ENCODE results near the gene FLNC.

The FLNC gene, protein sequence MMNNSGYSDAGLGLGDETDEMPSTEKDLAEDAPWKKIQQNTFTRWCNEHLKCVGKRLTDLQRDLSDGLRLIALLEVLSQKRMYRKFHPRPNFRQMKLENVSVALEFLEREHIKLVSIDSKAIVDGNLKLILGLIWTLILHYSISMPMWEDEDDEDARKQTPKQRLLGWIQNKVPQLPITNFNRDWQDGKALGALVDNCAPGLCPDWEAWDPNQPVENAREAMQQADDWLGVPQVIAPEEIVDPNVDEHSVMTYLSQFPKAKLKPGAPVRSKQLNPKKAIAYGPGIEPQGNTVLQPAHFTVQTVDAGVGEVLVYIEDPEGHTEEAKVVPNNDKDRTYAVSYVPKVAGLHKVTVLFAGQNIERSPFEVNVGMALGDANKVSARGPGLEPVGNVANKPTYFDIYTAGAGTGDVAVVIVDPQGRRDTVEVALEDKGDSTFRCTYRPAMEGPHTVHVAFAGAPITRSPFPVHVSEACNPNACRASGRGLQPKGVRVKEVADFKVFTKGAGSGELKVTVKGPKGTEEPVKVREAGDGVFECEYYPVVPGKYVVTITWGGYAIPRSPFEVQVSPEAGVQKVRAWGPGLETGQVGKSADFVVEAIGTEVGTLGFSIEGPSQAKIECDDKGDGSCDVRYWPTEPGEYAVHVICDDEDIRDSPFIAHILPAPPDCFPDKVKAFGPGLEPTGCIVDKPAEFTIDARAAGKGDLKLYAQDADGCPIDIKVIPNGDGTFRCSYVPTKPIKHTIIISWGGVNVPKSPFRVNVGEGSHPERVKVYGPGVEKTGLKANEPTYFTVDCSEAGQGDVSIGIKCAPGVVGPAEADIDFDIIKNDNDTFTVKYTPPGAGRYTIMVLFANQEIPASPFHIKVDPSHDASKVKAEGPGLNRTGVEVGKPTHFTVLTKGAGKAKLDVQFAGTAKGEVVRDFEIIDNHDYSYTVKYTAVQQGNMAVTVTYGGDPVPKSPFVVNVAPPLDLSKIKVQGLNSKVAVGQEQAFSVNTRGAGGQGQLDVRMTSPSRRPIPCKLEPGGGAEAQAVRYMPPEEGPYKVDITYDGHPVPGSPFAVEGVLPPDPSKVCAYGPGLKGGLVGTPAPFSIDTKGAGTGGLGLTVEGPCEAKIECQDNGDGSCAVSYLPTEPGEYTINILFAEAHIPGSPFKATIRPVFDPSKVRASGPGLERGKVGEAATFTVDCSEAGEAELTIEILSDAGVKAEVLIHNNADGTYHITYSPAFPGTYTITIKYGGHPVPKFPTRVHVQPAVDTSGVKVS (N-terminal part only)

DNA sequence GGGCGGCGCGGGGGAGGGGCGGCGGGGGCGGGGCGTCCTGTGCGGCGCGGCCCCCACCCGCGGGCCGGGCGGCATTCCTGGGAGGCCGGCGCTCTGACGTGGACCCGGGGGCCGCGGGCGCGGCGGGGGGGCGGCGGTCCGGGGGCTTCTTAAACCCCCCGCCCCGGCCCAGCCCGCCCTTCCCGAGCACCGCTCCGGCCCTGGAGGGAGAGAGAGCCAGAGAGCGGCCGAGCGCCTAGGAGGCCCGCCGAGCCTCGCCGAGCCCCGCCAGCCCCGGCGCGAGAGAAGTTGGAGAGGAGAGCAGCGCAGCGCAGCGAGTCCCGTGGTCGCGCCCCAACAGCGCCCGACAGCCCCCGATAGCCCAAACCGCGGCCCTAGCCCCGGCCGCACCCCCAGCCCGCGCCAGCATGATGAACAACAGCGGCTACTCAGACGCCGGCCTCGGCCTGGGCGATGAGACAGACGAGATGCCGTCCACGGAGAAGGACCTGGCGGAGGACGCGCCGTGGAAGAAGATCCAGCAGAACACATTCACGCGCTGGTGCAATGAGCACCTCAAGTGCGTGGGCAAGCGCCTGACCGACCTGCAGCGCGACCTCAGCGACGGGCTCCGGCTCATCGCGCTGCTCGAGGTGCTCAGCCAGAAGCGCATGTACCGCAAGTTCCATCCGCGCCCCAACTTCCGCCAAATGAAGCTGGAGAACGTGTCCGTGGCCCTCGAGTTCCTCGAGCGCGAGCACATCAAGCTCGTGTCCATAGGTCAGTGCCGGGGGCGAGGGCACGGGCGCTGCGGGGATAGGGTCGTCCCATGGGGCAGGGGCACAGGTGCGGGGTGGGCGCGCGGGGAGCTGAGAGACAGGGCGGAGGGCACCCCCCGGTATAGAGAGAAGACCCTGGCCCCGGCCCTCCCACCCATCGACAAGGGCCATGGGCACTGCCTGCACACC is at the start of gene FLNC:
TSS of gene FLNC (plus strand) at position 176 of the 947 bp plus-strand sequence. CDS start at position 408, 232 bp downstream.
- Mint-ChIP-seq H3K4me1 (peaks cover 14% of the 10 kb centered on the region), H3K27ac (no peak within 1 kb of the TSS), H3K4me3 (peak within 1 kb of the TSS; percentile 31), H3K36me3 (no peaks in the 10 kb centered on the region), H3K9me3 (no peaks in the 10 kb centered on the region), H3K27me3 (peaks cover 83% of the 10 kb centered on the region)
- CTCF ChIA-PET: interaction anchor here (0.9 to 2.9 kb wide), 4 partner anchors 11 to 53 kb away, joined by 4 to 9 read pairs (median 6); no protein-coding TSS in a partner anchor
- peak; percentile 57 for DNase-seq

DNA sequence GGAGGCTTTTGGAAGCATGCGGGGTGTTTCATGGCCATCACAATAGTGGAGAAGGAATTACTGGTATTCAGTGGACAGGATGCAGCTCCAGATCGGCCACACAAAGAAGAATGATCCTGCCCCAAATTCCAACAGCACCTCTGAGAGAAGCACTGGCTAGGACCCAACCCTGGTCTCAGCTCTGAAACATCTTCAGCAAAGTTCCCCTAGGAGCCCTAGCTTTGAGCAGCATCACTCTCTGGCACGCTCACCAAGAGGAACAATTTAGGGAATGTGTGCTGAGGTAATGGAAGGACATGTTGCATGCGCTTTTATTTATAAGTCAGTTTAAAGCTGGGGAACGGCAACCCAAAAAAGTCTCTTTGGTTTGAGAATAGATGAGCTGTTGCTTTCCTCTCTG is 49.1 kb upstream of the FLNC start:
- no peak overlapping the region for H3K4me3 Mint-ChIP-seq
- no peaks in the 10 kb centered on the region for H3K36me3 Mint-ChIP-seq
- DNase-seq: no peak
- H3K27me3 Mint-ChIP-seq: peaks cover 24% of the 10 kb centered on the region
- no peak overlapping the region for H3K27ac Mint-ChIP-seq
- CTCF ChIA-PET: no interaction called here
- H3K9me3 Mint-ChIP-seq: peaks cover 16% of the 10 kb centered on the region
- H3K4me1 Mint-ChIP-seq: no peaks in the 10 kb centered on the region

- no peaks in the 10 kb centered on the region for H3K4me1 Mint-ChIP-seq
- DNase-seq: no peak
- H3K36me3 Mint-ChIP-seq: no peaks in the 10 kb centered on the region
- peaks cover 30% of the 10 kb centered on the region for H3K27me3 Mint-ChIP-seq
- H3K27ac Mint-ChIP-seq: no peak overlapping the region
- CTCF ChIA-PET: no interaction called here
- no peak overlapping the region for H3K4me3 Mint-ChIP-seq
- peaks cover 12% of the 10 kb centered on the region for H3K9me3 Mint-ChIP-seq
These were observed 48.4 kb upstream of the FLNC start for GRCh38 chr7:128781851-128782250.

DNA sequence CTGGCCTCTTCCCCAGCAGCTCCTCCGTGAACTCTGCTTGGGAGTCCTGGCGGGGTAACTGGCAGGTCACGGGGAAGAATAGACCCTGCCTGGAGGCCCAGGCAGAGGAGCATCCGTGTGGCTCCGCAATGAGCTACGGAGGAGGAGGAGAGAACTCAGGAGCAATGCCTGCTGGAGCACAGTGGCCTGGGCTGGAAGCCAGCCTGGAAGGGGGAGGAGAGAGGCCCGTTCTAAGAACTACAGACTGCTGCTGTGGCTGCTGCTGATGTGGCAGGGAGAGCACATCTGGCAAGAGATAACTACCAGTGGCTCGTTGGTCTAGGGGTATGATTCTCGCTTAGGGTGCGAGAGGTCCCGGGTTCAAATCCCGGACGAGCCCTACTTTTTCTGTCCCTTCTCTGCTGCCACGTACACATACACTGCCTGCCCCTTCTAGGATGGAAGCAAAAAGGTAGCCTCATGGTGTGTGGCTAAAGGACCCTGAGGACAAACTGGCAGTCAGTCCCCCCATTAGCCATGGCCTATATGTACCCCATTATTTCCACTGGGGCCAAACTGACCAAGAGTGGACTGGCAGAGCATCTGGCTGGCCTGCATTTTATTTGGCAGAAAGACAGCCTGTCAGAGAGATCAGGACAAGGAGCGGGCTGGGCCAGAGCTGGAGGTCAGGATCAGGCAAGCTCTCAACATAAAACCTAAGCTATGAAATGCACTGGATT is 46.9 kb upstream of the FLNC start:
- Mint-ChIP-seq H3K9me3 (no peaks in the 10 kb centered on the region), H3K4me3 (no peak overlapping the region), H3K36me3 (no peaks in the 10 kb centered on the region), H3K27ac (no peak overlapping the region), H3K27me3 (peaks cover 32% of the 10 kb centered on the region), H3K4me1 (no peaks in the 10 kb centered on the region)
- CTCF ChIA-PET: no interaction called here
- DNase-seq: no peak

- CTCF ChIA-PET: interaction anchor here (0.6 to 1.0 kb wide), 2 partner anchors 13 to 47 kb away, joined by 3 to 4 read pairs; no protein-coding TSS in a partner anchor
- Mint-ChIP-seq H3K27me3 (peaks cover 56% of the 10 kb centered on the region), H3K4me3 (no peak overlapping the region), H3K36me3 (no peaks in the 10 kb centered on the region), H3K4me1 (peaks cover 5% of the 10 kb centered on the region), H3K27ac (no peak overlapping the region), H3K9me3 (no peaks in the 10 kb centered on the region)
- DNase-seq: no peak
These were observed 44.5 kb upstream of the FLNC start for GRCh38 chr7:128785738-128786137.

DNA sequence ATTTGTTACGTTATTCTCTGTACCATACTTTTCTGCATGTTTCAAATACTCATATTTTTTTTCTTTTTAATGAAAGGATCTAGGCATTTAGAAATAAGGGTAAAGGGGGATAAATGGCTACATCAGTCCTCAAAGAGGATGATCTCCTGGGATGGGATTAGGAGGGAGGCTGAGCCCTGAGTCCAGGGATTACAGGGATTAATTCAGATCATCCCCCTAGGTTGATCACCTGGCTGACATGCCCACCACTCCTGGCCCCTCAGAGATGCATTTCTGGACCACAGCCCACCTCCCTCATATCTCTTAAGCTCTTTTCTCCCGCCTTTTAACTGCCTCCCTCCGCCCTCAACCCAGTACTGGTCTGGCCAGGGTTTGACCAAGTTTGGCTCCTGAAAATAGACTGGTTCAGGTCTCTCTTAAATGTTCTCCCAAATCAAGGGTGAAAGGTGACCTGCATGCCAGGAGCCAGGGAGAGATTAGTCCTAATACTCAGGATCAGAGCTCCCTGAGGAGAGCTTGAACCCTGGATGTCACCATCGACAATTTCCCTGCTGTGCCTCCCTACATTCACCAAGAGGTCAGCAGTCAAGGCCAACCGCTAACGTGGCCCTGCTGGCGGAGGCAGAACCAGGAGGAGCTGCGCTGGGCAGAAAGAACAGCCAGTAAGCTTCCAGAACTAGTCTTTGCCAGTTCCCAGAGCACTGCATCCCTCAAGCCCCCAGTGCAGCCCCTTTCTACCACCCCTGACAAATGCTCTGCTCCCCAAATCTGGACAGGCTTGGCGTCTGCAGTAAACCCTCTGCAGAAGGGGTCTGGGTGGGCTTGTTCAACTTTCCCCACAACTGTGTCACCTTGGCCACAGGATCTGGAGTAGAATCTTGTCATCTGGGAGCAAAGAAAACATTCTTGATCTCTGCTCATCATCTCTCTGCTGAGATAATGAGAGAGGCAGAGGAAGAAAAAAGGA is 41.5 kb upstream of the FLNC start:
- peaks cover 7% of the 10 kb centered on the region for H3K4me1 Mint-ChIP-seq
- H3K36me3 Mint-ChIP-seq: no peaks in the 10 kb centered on the region
- DNase-seq: no peak
- CTCF ChIA-PET: no interaction called here
- peak overlapping the region; percentile 68 for H3K4me3 Mint-ChIP-seq
- no peak overlapping the region for H3K27ac Mint-ChIP-seq
- peaks cover 65% of the 10 kb centered on the region for H3K27me3 Mint-ChIP-seq
- H3K9me3 Mint-ChIP-seq: no peaks in the 10 kb centered on the region

DNA sequence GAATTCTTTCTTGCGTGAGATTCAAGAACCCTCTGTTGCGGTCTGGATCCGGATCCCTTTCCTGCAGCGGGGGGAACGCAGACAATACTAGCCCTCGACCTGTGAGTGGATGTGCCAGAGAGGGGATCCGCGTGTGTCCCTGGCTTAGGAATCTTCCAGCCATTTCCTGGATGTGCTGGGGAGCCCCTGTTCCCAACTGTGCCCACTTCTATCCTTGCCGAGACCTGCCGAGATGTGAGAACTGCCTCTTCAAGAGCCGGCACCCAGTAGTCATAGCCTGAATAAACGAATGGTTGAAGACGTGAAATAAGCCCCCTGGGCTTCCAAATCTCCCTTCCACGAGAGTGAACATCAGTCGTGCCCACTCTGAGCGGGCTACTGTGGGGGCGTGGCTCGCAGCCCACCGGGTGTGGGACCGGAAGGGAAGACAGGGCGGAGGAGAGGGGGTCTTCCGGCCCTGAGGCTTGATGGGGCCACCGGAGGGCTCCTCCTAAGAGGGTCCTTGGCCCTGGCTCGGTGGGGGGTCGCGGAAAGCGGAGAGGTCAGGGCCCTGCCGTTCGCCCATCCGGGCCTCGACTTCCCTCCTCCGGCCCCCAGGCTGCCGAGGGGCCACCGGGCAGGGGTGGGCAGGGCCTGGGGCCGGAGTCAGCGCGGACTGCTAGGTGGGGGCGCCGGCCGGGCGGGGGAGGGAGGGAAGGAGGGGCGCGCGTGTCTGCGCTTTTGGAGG is 39.7 kb upstream of the FLNC start:
- peak overlapping the region; percentile 68 for H3K4me3 Mint-ChIP-seq
- peak; percentile 32 for DNase-seq
- peaks cover 62% of the 10 kb centered on the region for H3K27me3 Mint-ChIP-seq
- CTCF ChIA-PET: no interaction called here
- no peaks in the 10 kb centered on the region for H3K9me3 Mint-ChIP-seq
- H3K4me1 Mint-ChIP-seq: peaks cover 7% of the 10 kb centered on the region
- H3K36me3 Mint-ChIP-seq: no peaks in the 10 kb centered on the region
- H3K27ac Mint-ChIP-seq: no peak overlapping the region

DNA sequence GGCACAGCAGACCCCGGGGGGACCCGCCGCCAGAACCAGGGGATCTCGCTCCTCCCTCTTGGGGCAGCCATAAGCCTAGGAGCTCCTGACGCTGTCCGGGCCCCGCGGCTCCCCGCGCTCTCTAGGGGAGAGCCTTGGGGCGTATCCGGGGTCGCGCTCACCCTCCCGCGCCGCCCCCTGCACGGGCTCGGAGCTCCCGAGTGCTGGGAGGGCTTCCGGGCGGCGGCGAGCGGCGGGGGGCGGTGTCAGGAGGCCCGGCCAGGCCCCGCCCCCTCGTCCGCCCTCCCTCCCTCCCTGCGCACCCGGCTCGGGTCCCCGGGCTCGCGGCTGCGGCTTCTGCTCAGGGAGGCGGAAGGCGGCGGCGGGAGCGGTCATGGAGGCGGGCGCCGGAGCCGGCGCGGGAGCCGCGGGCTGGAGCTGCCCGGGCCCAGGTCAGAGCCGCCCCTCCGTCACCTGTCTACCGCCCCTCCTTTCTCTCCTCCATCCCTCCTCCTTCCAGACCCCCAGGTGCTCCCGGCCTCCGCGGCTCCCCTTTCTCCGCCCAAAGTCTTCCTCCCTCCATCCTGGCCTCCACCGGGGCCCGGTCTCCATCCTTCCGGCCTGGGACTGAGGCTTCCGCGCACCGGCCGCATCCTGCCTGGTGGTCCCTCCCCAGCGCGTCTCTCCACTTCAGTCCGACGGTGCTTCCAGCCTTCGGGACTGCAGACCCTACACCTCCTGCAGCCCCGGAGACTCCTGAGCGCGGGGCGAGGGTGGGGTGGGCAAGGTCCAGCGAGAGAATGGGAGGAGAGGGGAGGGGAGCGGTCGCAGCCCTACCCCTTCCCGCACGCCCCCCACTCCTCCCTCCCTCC is 38.9 kb upstream of the FLNC start, which contains the start of gene CCDC136:
TSS of gene CCDC136 (plus strand) at position 848 of the 851 bp plus-strand sequence. CDS start 444 bp downstream, outside the sequence.
- Mint-ChIP-seq H3K4me3 (peak within 1 kb of the TSS; percentile 81), H3K36me3 (no peaks in the 10 kb centered on the region), H3K27me3 (peaks cover 56% of the 10 kb centered on the region), H3K9me3 (no peaks in the 10 kb centered on the region), H3K4me1 (peaks cover 7% of the 10 kb centered on the region), H3K27ac (no peak within 1 kb of the TSS)
- CTCF ChIA-PET: no interaction called here
- peak; percentile 86 for DNase-seq

GRCh38 chr7:128791972-128792327 is 38.3 kb upstream of the FLNC start:
- H3K4me3 Mint-ChIP-seq: peak overlapping the region; percentile 81

DNA sequence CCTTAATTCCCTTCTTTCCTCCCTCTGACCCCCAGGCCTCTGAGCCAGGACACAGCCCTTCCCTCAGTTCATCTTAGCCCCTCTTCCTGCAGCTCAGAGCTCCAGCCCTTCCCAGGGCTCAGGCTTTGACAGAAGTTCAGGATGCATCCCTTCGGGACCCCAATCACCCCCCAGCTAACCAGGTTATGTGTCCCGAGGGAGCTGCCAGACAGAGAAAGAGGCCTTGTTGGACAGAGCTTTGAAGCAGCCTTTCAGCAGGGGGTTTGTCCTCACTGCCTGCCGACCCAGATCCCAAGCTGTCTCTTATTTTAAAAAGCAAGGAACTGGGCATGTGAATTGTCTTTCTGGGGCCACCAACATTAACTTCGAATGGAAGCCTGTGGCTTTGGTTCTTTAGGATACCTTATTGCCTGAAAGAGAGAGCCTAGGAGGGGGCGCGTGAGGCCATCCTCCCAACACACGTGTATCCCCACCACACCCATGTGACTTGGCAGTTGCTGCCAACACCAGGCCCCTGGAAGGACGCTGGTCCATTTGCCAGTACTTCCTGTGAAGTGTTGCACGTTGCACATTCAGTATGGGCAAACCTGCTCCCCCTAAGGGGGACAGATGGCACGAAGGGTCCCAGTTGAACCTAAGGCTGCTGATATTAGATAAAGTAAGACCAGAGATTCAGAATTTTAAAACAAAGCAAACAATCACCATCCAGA is 37.6 kb upstream of the FLNC start:
- Mint-ChIP-seq H3K27me3 (peaks cover 52% of the 10 kb centered on the region), H3K36me3 (no peaks in the 10 kb centered on the region), H3K4me3 (peak overlapping the region; percentile 43), H3K9me3 (no peaks in the 10 kb centered on the region), H3K27ac (no peak overlapping the region), H3K4me1 (peaks cover 7% of the 10 kb centered on the region)
- CTCF ChIA-PET: interaction anchor here (0.7 kb wide), 1 partner anchor 688 kb away, joined by 4 read pairs; no protein-coding TSS in a partner anchor
- DNase-seq: no peak

More at GRCh38 chr7:128791972-128792327, 38.3 kb upstream of the FLNC start:
- no peak for DNase-seq
- no peak overlapping the region for H3K27ac Mint-ChIP-seq
- CTCF ChIA-PET: interaction anchor here (0.7 kb wide), 1 partner anchor 689 kb away, joined by 4 read pairs; no protein-coding TSS in a partner anchor
- H3K4me1 Mint-ChIP-seq: peaks cover 7% of the 10 kb centered on the region
- no peaks in the 10 kb centered on the region for H3K36me3 Mint-ChIP-seq
- no peaks in the 10 kb centered on the region for H3K9me3 Mint-ChIP-seq
- H3K27me3 Mint-ChIP-seq: peaks cover 52% of the 10 kb centered on the region
